Measurements from ENCODE around the gene NFATC1.

DNA sequence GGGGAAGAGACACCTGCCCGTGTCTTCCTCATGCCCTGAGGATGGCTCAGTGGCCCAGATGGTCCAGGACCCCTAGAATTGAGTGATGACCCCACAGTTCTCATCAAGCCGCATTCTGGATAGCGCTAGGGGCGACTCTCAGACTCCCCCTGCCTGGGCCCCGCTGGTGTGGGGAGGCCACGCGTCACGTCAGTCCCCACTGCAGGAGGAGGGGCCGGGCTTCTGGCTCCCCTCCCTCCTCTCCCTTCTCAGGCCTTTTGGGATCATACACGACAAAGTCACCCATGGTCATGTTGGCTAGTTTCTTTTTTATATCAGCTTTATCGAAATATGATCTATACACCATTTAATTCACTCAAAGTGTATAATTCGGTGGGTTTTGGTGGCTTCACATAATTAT lies 61.5 kb downstream of the NFATC1 start:
- TF ChIP-seq, protein P1, sequence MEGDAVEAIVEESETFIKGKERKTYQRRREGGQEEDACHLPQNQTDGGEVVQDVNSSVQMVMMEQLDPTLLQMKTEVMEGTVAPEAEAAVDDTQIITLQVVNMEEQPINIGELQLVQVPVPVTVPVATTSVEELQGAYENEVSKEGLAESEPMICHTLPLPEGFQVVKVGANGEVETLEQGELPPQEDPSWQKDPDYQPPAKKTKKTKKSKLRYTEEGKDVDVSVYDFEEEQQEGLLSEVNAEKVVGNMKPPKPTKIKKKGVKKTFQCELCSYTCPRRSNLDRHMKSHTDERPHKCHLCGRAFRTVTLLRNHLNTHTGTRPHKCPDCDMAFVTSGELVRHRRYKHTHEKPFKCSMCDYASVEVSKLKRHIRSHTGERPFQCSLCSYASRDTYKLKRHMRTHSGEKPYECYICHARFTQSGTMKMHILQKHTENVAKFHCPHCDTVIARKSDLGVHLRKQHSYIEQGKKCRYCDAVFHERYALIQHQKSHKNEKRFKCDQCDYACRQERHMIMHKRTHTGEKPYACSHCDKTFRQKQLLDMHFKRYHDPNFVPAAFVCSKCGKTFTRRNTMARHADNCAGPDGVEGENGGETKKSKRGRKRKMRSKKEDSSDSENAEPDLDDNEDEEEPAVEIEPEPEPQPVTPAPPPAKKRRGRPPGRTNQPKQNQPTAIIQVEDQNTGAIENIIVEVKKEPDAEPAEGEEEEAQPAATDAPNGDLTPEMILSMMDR (IDR thresholded peaks at IDR 0.05; ENCODE audit: low read depth, low read length), result no peak
- TF ChIP-seq EZH2phosphoT487 (IDR thresholded peaks at IDR 0.05; ENCODE audit: low read depth), result no peak

All from OCI-LY3 (cell line).